ENCODE measurements around the gene MANF.

MANF gene

GRCh38 chr3:51398595-51399310, 13.7 kb downstream of the MANF start:
- peaks cover 75% of the 10 kb centered on the region for H3K36me3 ChIP-seq (ENCODE audit: control insufficient read depth, insufficient read depth, low read length)
- H3K9ac ChIP-seq (ENCODE audit: low read depth, low read length): no peak overlapping the region
- H3K9me3 ChIP-seq (ENCODE audit: control insufficient read depth, insufficient read depth, low read length): no peaks in the 10 kb centered on the region
- no peaks in the 10 kb centered on the region for H3K27me3 ChIP-seq (ENCODE audit: control insufficient read depth, insufficient read depth, low read length)
- no peak overlapping the region for H3K27ac ChIP-seq (ENCODE audit: low read depth, low read length)
- H3K4me1 ChIP-seq (ENCODE audit: control insufficient read depth, insufficient read depth, low read length): no peaks in the 10 kb centered on the region
- no peak overlapping the region for H3K4me3 ChIP-seq (ENCODE audit: low read depth, low read length)

GRCh38 chr3:51400166-51400565, 15.1 kb downstream of the MANF start:
- Histone ChIP-seq H3K9ac (ENCODE audit: low read depth, low read length) (no peak overlapping the region), H3K36me3 (ENCODE audit: control insufficient read depth, insufficient read depth, low read length) (peaks cover 68% of the 10 kb centered on the region), H3K27ac (ENCODE audit: low read depth, low read length) (no peak overlapping the region)

GRCh38 chr3:51401735-51402134, 16.6 kb downstream of the MANF start:
- Histone ChIP-seq H3K27ac (ENCODE audit: low read depth, low read length) (no peak overlapping the region), H3K9me3 (ENCODE audit: control insufficient read depth, insufficient read depth, low read length) (no peaks in the 10 kb centered on the region), H3K4me1 (ENCODE audit: control insufficient read depth, insufficient read depth, low read length) (no peaks in the 10 kb centered on the region), H3K4me3 (ENCODE audit: low read depth, low read length) (no peak overlapping the region), H3K9ac (ENCODE audit: low read depth, low read length) (no peak overlapping the region), H3K27me3 (ENCODE audit: control insufficient read depth, insufficient read depth, low read length) (no peaks in the 10 kb centered on the region), H3K36me3 (ENCODE audit: control insufficient read depth, insufficient read depth, low read length) (peaks cover 55% of the 10 kb centered on the region)

More at GRCh38 chr3:51400166-51400565, 15.1 kb downstream of the MANF start:
- no peaks in the 10 kb centered on the region for H3K9me3 ChIP-seq (ENCODE audit: control insufficient read depth, insufficient read depth, low read length)
- no peaks in the 10 kb centered on the region for H3K4me1 ChIP-seq (ENCODE audit: control insufficient read depth, insufficient read depth, low read length)
- H3K4me3 ChIP-seq (ENCODE audit: low read depth, low read length): no peak overlapping the region
- no peaks in the 10 kb centered on the region for H3K27me3 ChIP-seq (ENCODE audit: control insufficient read depth, insufficient read depth, low read length)

GRCh38 chr3:51403675-51404074, 18.6 kb downstream of the MANF start:
- Histone ChIP-seq H3K36me3 (ENCODE audit: control insufficient read depth, insufficient read depth, low read length) (peaks cover 52% of the 10 kb centered on the region), H3K27ac (ENCODE audit: low read depth, low read length) (no peak overlapping the region)

GRCh38 chr3:51408021-51408420, 22.9 kb downstream of the MANF start:
- no peaks in the 10 kb centered on the region for H3K27me3 ChIP-seq (ENCODE audit: control insufficient read depth, insufficient read depth, low read length)
- no peak overlapping the region for H3K9ac ChIP-seq (ENCODE audit: low read depth, low read length)
- H3K36me3 ChIP-seq (ENCODE audit: control insufficient read depth, insufficient read depth, low read length): peaks cover 60% of the 10 kb centered on the region
- no peak overlapping the region for H3K27ac ChIP-seq (ENCODE audit: low read depth, low read length)
- no peaks in the 10 kb centered on the region for H3K9me3 ChIP-seq (ENCODE audit: control insufficient read depth, insufficient read depth, low read length)
- H3K4me1 ChIP-seq (ENCODE audit: control insufficient read depth, insufficient read depth, low read length): no peaks in the 10 kb centered on the region
- H3K4me3 ChIP-seq (ENCODE audit: low read depth, low read length): no peak overlapping the region

More at GRCh38 chr3:51403675-51404074, 18.6 kb downstream of the MANF start:
- no peaks in the 10 kb centered on the region for H3K27me3 ChIP-seq (ENCODE audit: control insufficient read depth, insufficient read depth, low read length)
- no peaks in the 10 kb centered on the region for H3K9me3 ChIP-seq (ENCODE audit: control insufficient read depth, insufficient read depth, low read length)
- no peak overlapping the region for H3K4me3 ChIP-seq (ENCODE audit: low read depth, low read length)
- no peak overlapping the region for H3K9ac ChIP-seq (ENCODE audit: low read depth, low read length)
- H3K4me1 ChIP-seq (ENCODE audit: control insufficient read depth, insufficient read depth, low read length): no peaks in the 10 kb centered on the region

- no peaks in the 10 kb centered on the region for H3K27me3 ChIP-seq (ENCODE audit: control insufficient read depth, insufficient read depth, low read length)
- no peak overlapping the region for H3K4me3 ChIP-seq (ENCODE audit: low read depth, low read length)
- peaks cover 64% of the 10 kb centered on the region for H3K36me3 ChIP-seq (ENCODE audit: control insufficient read depth, insufficient read depth, low read length)
- no peak overlapping the region for H3K27ac ChIP-seq (ENCODE audit: low read depth, low read length)
- H3K9ac ChIP-seq (ENCODE audit: low read depth, low read length): no peak overlapping the region
- no peaks in the 10 kb centered on the region for H3K4me1 ChIP-seq (ENCODE audit: control insufficient read depth, insufficient read depth, low read length)
- no peaks in the 10 kb centered on the region for H3K9me3 ChIP-seq (ENCODE audit: control insufficient read depth, insufficient read depth, low read length)
These were observed 23.7 kb downstream of the MANF start for GRCh38 chr3:51408813-51409212.

- peaks cover 10% of the 10 kb centered on the region for H3K4me1 ChIP-seq (ENCODE audit: control insufficient read depth, insufficient read depth, low read length)
- no peaks in the 10 kb centered on the region for H3K27me3 ChIP-seq (ENCODE audit: control insufficient read depth, insufficient read depth, low read length)
- H3K36me3 ChIP-seq (ENCODE audit: control insufficient read depth, insufficient read depth, low read length): peaks cover 62% of the 10 kb centered on the region
- no peak overlapping the region for H3K27ac ChIP-seq (ENCODE audit: low read depth, low read length)
- H3K4me3 ChIP-seq (ENCODE audit: low read depth, low read length): no peak overlapping the region
- no peak overlapping the region for H3K9ac ChIP-seq (ENCODE audit: low read depth, low read length)
- no peaks in the 10 kb centered on the region for H3K9me3 ChIP-seq (ENCODE audit: control insufficient read depth, insufficient read depth, low read length)
These were observed 37.1 kb downstream of the MANF start for GRCh38 chr3:51422211-51422610.

GRCh38 chr3:51426921-51427320, 41.8 kb downstream of the MANF start:
- no peak overlapping the region for H3K27ac ChIP-seq (ENCODE audit: low read depth, low read length)
- H3K4me3 ChIP-seq (ENCODE audit: low read depth, low read length): no peak overlapping the region
- no peaks in the 10 kb centered on the region for H3K9me3 ChIP-seq (ENCODE audit: control insufficient read depth, insufficient read depth, low read length)
- no peaks in the 10 kb centered on the region for H3K4me1 ChIP-seq (ENCODE audit: control insufficient read depth, insufficient read depth, low read length)
- H3K27me3 ChIP-seq (ENCODE audit: control insufficient read depth, insufficient read depth, low read length): no peaks in the 10 kb centered on the region
- H3K9ac ChIP-seq (ENCODE audit: low read depth, low read length): no peak overlapping the region
- H3K36me3 ChIP-seq (ENCODE audit: control insufficient read depth, insufficient read depth, low read length): peaks cover 65% of the 10 kb centered on the region

GRCh38 chr3:51429138-51429537, 44.0 kb downstream of the MANF start:
- no peaks in the 10 kb centered on the region for H3K4me1 ChIP-seq (ENCODE audit: control insufficient read depth, insufficient read depth, low read length)
- H3K27ac ChIP-seq (ENCODE audit: low read depth, low read length): no peak overlapping the region
- no peak overlapping the region for H3K4me3 ChIP-seq (ENCODE audit: low read depth, low read length)
- peaks cover 67% of the 10 kb centered on the region for H3K36me3 ChIP-seq (ENCODE audit: control insufficient read depth, insufficient read depth, low read length)
- H3K27me3 ChIP-seq (ENCODE audit: control insufficient read depth, insufficient read depth, low read length): no peaks in the 10 kb centered on the region
- H3K9me3 ChIP-seq (ENCODE audit: control insufficient read depth, insufficient read depth, low read length): no peaks in the 10 kb centered on the region
- H3K9ac ChIP-seq (ENCODE audit: low read depth, low read length): no peak overlapping the region

GRCh38 chr3:51434110-51434509, 49.0 kb downstream of the MANF start:
- Histone ChIP-seq H3K27me3 (ENCODE audit: control insufficient read depth, insufficient read depth, low read length) (no peaks in the 10 kb centered on the region), H3K27ac (ENCODE audit: low read depth, low read length) (no peak overlapping the region), H3K9ac (ENCODE audit: low read depth, low read length) (no peak overlapping the region), H3K4me1 (ENCODE audit: control insufficient read depth, insufficient read depth, low read length) (no peaks in the 10 kb centered on the region), H3K4me3 (ENCODE audit: low read depth, low read length) (no peak overlapping the region), H3K9me3 (ENCODE audit: control insufficient read depth, insufficient read depth, low read length) (no peaks in the 10 kb centered on the region), H3K36me3 (ENCODE audit: control insufficient read depth, insufficient read depth, low read length) (peaks cover 54% of the 10 kb centered on the region)

GRCh38 chr3:51434746-51435327, 49.7 kb downstream of the MANF start:
- peaks cover 52% of the 10 kb centered on the region for H3K36me3 ChIP-seq (ENCODE audit: control insufficient read depth, insufficient read depth, low read length)
- no peaks in the 10 kb centered on the region for H3K27me3 ChIP-seq (ENCODE audit: control insufficient read depth, insufficient read depth, low read length)
- H3K4me3 ChIP-seq (ENCODE audit: low read depth, low read length): no peak overlapping the region
- H3K4me1 ChIP-seq (ENCODE audit: control insufficient read depth, insufficient read depth, low read length): no peaks in the 10 kb centered on the region
- H3K9me3 ChIP-seq (ENCODE audit: control insufficient read depth, insufficient read depth, low read length): no peaks in the 10 kb centered on the region
- no peak overlapping the region for H3K27ac ChIP-seq (ENCODE audit: low read depth, low read length)
- H3K9ac ChIP-seq (ENCODE audit: low read depth, low read length): no peak overlapping the region

Measured in HUES48 (cell line).